Effector CD4-positive, alpha-beta T cell (primary cell): Measurements from ENCODE around the gene ITIH4.

ENCODE experiments used
- DNase-seq: peaks from one replicate; pipeline ENCODE4 v3.0.0-alpha.2; 2020

Gene ITIH4

DNA sequence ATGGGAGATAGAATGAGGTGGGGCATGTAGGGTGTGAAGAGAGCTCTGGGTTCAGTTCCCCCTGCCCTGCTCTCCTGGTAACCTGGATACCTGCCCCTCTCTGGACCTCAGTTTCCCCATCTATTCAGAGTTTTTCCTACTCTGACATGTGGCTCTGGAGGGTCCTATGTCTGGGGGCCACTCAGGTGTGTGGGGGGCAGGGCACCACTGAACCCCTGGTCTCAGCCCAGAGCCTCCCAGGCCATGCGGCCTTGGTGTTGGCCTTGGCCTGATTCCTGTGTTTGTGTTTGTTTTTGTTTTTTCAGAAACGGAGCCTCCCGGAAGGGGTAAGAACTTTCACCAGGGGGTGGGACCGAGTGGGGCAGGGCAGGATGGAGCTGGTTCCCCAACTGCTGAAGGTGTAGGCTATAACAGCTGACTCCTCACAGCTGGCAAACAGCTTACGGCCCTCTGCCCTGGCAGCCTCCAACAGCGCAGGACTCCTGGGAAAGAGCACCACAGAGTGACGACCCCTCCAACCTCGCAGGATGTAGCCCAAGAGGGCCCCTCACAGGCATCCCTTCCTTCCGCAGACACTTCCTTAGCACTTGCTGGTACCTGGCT lies 35.1 kb downstream of the ITIH4 start:
- DNase-seq: no peak

DNA sequence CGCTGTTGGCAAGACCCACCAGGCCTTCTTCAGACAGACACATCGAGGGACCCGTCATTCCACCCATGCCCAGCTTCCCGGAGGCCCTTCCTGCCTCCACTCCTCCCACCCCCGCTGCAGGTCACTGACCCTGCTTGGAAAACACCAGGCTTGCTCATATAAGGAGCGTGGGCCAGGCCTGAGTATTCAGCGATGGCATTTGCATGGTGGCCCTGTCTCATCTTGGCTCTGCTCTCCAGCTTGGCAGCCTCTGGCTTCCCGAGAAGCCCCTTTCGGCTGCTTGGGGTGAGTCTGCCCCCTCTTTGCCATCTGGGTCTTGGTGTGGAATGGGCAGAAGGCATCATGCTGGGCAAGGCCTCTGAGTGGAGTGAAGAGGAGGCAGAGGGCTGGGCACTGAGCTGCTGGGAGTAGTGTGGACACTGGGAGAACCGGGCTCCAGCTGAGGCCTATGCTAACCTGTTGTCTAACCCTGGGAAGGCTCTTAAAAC lies 35.8 kb downstream of the ITIH4 start, which contains the start of gene ITIH3:
Gene ITIH3 (plus strand): TSS at position 185 of the 488 bp plus-strand sequence. CDS start 8 bp downstream, at position 193.
- no peak for DNase-seq

- no peak for DNase-seq
Observed at GRCh38 chr3:52793702-52794611, 36.5 kb downstream of the ITIH4 start.

DNA sequence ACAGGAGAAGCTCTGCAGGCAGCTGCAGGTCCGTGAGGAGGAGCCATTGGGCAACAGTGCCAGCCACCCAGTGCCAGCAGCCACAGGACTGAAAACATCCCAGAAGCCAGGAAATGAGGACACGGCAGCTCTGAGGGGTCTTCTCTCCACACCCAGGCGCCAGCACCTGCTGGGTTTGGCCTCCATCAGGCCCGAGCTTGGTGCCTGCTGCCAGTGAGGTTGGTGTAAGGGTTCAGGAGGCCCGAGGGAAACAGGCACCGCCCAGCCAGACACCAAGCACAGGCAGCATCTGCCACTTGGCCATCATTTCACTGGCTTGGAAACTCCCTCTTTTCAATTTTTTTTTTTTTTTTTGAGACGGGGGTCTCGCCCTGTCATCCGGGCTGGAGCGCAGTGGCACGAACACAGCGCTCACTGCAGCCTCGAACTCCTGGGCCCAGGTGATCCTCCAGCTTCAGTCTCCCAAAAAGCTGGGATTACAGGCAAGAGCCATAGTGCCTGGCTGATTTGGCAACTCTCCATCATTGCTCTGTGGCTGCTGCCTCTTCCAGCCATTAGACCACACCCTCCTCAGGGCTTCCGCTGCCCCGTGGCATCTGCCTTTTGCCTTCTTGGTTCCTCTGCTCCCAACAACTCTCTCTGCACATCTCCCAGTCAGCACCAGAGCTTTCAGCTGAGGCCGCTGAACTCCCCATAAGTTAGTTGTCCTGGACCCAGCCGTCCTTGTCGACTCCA lies 37.3 kb downstream of the ITIH4 start:
- no peak for DNase-seq

- DNase-seq: no peak
Observed at GRCh38 chr3:52792413-52792812, 38.1 kb downstream of the ITIH4 start.

- no peak for DNase-seq
Observed at GRCh38 chr3:52791928-52792327, 38.5 kb downstream of the ITIH4 start.

DNA sequence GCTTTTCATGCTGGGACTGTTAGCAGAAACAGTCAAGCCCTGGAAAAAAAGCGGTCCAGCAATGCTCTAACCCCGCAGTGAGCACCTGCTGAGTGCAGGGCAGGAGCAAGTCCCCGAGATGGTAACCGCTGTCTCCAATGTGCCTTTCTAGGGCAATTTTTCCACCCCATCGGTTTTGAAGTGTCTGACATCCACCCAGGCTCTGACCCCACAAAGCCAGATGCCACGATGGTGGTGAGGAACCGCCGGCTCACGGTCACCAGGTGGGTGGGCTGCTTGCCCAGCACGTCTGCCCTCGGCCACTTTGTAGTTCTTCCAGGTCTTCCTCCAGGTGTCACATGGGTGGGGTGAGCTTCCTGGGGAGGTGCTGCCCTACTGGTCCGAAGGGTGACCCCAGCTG lies 39.1 kb downstream of the ITIH4 start:
- DNase-seq: no peak

DNA sequence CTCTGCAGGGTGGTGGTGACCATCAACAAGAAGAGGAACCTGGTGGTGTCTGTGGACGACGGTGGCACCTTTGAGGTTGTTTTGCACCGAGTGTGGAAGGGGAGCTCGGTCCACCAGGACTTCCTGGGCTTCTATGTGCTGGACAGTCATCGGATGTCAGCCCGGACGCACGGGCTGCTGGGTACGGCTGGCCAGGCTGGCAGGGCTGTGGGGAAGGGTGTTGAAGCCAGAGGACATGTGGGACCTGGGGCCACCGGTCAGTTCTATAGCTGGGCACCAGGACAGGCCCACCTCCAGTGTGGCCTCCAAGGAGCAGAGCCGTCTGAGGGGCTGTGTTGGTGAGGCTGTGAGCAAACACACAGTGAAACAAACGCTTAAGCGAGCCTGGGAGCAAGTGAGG lies 39.7 kb downstream of the ITIH4 start:
- no peak for DNase-seq

- no peak for DNase-seq
Observed at GRCh38 chr3:52790337-52790736, 40.1 kb downstream of the ITIH4 start.

DNA sequence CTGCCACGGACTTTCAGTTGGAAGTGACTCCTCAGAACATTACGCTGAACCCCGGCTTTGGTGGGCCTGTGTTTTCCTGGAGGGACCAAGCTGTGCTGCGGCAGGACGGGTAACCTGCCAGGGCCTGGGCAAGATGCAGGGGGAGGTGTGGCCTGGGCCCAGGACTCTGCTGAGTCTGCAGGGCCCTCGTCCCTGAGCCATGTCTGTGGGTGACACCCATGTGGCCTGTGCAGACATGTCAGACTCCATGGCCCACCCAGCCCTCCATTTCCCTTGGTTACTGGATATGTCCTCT lies 40.8 kb downstream of the ITIH4 start:
- DNase-seq: no peak

DNA sequence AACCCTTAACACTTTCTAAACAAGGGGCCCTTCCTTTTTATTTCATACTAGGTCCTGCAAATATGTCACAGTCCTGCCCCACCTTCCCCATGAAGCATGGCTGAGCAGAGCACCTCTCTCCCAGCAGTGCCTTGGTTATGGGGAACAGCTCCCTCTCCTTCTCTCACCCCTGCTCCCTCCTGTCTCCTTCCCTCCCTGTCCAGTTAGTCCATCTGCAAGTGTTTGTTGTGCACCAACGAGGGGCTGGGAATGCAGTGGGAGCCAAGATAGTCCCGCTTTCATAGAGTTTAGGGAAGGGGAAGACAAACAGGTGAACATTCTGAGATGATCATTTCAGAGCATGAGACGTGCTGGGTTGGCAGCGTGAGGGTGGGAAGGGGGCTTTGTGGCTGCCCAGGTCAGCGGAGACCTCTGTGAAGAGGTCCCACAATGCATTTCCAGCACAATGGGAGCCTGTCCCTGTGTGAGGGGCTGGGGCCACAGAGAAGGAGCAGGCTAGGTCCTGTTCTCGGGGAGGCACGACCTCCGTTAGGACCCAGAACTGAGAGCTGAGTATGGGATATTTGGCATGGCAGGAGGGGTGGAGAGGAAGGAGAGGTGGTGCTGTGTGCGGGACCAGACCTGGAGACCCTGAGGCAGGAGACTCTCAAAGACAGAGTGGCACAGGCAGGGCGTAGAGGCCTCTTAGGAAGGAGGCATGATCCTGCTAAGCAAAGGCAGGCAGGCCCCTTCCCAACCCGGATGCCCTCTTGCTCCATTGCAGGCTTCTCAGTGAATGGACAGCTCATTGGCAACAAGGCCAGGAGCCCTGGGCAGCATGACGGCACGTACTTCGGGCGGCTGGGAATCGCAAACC lies 41.4 kb downstream of the ITIH4 start:
- DNase-seq: no peak

DNA sequence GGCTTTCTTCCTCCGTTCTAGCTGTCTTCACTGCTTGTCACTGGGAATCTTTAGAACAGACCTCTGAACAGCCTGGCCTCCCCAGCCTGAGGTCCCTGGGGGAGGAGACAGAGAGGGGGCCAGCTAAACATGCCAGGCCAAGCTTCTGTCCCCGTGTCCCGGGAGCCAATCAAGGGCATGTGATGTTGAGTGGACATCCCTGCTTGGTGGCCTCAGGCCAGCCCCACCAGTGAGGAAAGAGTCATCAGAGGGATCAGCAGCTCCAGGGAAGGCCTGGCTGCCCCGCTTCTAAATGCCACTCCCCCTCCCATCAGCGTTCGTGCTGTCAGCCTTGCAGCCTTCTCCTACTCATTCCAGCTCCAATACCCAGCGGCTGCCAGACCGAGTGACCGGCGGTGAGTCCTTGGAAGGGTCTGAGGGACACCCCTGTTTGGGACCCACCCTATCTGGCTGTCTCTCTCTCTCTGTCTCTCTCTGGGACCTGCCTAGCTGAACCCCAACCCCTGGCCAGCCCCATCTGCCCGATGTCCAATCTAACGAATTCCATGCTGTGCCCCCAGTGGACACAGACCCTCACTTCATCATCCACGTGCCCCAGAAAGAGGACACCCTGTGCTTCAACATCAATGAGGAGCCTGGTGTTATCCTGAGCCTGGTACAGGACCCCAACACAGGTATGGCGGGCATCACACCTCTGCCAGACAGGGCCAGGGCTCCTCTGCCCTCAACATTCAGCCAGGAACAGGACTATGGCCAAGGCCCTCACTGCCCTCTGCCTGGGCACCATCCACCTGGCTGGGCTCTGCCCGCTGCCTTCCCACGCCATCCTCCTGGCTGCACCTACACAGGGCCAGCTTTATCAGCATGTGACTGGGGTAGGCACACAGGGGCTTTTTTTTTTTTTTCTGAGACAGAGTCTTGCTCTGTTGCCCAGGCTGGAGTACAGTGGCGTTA lies 42.5 kb downstream of the ITIH4 start:
- no peak for DNase-seq

DNA sequence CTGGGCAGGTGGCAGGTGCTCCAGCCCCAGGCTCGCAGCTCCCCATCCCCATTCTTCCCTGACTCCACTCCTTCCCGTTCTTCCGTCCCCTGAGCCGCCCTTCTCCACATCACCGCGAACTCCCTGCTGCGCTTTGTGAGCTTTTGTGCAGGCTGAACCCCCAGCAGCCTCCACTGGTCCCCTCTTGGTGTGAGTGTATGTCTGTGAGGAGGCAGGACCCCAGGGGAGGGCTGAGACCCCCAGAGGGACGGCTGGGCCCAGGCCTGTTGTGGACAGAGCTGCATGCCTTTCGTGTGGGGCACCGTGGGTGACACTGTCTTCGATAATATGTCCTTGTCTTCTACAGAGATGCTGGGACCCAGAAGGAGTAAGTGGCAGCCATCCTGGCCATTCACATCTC lies 43.2 kb downstream of the ITIH4 start:
- DNase-seq: no peak

DNA sequence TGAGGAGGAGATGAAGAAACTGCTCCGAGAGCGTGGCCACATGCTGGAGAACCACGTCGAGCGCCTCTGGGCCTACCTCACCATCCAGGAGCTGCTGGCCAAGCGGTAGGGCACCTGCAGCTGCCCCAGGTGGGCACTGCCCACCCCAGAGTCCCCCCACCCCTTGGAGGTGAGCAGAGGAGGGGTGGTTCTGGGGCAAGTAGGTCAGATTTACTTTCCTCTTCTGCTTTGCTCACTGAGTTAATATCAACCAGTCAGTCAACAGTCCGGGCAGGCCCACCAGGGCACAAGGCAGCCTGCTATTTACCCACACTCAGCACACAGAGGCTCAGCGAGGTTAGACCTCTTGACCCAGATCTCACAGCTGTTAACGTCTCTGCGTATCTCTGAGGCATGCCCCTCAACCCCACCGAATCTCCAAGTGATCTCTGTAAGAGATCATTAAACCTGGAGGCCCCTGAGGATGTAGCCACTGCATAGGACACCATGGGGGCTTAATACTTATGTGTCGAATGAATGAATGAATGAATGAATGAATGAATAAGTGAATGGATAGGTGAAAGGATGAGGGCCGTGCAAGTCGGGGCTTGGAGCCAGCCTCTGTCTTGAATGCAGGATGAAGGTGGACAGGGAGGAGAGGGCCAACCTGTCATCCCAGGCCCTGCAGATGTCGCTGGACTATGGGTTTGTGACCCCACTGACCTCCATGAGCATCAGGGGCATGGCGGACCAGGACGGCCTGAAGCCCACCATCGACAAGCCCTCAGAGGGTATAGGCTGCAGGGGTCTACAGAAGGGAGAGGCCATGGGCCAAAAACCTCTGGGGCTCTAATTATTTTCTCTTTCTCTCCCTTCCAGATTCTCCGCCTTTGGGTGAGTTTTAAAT lies 43.9 kb downstream of the ITIH4 start:
- no peak for DNase-seq

DNA sequence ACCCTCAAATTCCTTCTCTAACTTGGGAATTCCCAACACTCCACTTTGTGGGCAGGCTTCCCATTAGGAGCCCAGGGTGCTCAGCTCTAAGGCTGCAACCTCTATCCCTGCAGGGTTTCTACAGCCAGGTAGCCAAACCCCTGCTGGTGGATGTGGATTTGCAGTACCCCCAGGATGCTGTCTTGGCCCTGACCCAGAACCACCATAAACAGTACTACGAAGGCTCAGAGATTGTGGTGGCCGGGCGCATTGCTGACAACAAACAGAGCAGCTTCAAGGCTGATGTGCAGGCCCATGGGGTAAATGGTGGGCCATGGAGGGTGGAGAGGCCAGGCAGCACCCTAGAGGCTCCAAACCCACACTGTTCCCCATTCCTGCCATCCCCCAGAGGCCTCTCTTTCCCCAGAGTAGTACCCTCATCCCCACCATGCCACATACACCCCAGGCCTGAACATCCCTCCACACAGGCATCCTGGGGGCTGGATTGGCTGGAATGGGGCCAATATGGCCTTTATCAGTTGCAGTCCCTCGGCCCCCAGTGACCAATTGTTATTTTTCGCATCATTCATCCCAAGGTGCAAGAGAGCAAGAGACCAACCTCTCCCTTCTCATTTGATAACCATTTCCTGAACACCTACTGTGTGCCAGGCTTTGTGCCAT lies 45.4 kb downstream of the ITIH4 start:
- no peak for DNase-seq

GRCh38 chr3:52784021-52784621 lies 46.4 kb downstream of the ITIH4 start:
- no peak for DNase-seq

DNA sequence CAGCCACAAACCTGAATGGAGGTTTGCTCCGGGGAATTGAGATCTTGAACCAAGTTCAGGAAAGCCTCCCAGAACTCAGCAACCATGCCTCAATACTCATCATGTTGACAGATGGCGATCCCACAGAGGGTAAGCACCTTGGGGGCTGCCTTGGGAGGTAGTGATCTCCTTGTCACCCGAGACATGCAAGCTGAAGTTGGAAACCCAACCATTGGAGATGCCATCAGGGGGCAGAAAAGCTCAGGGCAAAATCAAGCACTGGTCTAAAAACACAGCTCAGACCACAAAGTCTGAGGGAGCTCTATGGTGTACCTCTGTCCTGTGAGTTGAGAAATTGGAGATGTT lies 47.3 kb downstream of the ITIH4 start:
- no peak for DNase-seq

GRCh38 chr3:52782412-52783210 lies 47.9 kb downstream of the ITIH4 start:
- DNase-seq: no peak

DNA sequence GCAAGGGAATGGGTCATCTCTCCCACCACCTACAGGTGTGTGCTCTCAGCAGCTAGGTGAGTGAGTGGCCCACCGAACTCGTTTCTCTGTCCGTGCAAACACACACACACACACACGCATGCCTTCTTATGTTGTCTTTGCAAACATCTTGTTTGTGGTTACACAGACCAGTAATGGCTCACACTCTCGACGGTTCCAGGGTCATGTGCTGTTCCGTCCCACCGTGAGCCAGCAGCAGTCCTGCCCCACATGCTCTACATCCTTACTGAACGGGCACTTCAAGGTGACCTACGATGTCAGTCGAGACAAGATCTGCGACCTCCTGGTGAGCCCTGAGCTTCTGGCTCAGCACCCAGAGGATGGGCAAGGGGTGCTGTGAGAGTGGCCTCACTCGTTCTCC lies 48.7 kb downstream of the ITIH4 start:
- no peak for DNase-seq
